Activated T-helper 9 cell treated with anti-CD3 and anti-CD28 coated beads, Interleukin-2, amount 50 U/mL, for 16 hours (primary cell): Measurements from ENCODE around the gene NCBP3.
"Not testable (repeated sequence)": the region's sequence is repeated elsewhere in the genome, so short reads cannot be mapped to it uniquely, and the experiment has no call there.

Experiments used
- DNase-seq: peaks from one replicate; pipeline ENCODE4 v3.0.0-alpha.2; 2020; ENCODE audit warnings: low read depth

Gene NCBP3

GRCh38 chr17:3846437-3847164, 555 bp upstream of the NCBP3 start:
- DNase-seq, result no peak

- peak; percentile 17 for DNase-seq
Measured at GRCh38 chr17:3845291-3845620, 790 bp downstream of the NCBP3 start.

- DNase-seq, result not testable (repeated sequence)
Measured at GRCh38 chr17:3844556-3844955, 1.5 kb downstream of the NCBP3 start.

GRCh38 chr17:3843935-3844516, 2.0 kb downstream of the NCBP3 start:
- DNase-seq, result peak; percentile 15

- DNase-seq, result no peak
Measured at GRCh38 chr17:3838206-3838605, 7.8 kb downstream of the NCBP3 start.

- DNase-seq, result no peak
Measured at GRCh38 chr17:3836551-3836950, 9.5 kb downstream of the NCBP3 start.

GRCh38 chr17:3835410-3836229, 10.4 kb downstream of the NCBP3 start:
- DNase-seq, result no peak

- DNase-seq, result no peak
Measured at GRCh38 chr17:3834811-3835210, 11.2 kb downstream of the NCBP3 start.

- no peak for DNase-seq
Measured at GRCh38 chr17:3828852-3829232, 17.2 kb downstream of the NCBP3 start.

GRCh38 chr17:3828151-3828851, 17.7 kb downstream of the NCBP3 start:
- DNase-seq, result no peak

- DNase-seq, result peak; percentile 47
Measured at GRCh38 chr17:3827124-3827773, 18.8 kb downstream of the NCBP3 start.

GRCh38 chr17:3826191-3826590, 19.9 kb downstream of the NCBP3 start:
- no peak for DNase-seq

GRCh38 chr17:3821101-3821500, 24.9 kb downstream of the NCBP3 start:
- no peak for DNase-seq

- no peak for DNase-seq
Measured at GRCh38 chr17:3818786-3819185, 27.3 kb downstream of the NCBP3 start.

GRCh38 chr17:3817851-3818605, 28.0 kb downstream of the NCBP3 start:
- DNase-seq, result no peak

- DNase-seq, result no peak
Measured at GRCh38 chr17:3815925-3816324, 30.1 kb downstream of the NCBP3 start.

GRCh38 chr17:3815122-3815521, 30.9 kb downstream of the NCBP3 start:
- no peak for DNase-seq

- DNase-seq, result no peak
Measured at GRCh38 chr17:3814361-3814760, 31.7 kb downstream of the NCBP3 start.

GRCh38 chr17:3813171-3813570, 32.9 kb downstream of the NCBP3 start:
- no peak for DNase-seq

GRCh38 chr17:3812771-3813170, 33.3 kb downstream of the NCBP3 start:
- no peak for DNase-seq

GRCh38 chr17:3812284-3812683, 33.8 kb downstream of the NCBP3 start:
- DNase-seq, result no peak
